ENCODE measurements around the gene ASB7. TPM values are rescaled to one million over a fixed set of nuclear protein-coding genes. Genes with fewer than 3 reads are reported as not detected.

ASB7 gene
- total and polyA plus RNA-seq, 2 experiments from 2014 or later: 4.1 to 13.9 TPM

DNA sequence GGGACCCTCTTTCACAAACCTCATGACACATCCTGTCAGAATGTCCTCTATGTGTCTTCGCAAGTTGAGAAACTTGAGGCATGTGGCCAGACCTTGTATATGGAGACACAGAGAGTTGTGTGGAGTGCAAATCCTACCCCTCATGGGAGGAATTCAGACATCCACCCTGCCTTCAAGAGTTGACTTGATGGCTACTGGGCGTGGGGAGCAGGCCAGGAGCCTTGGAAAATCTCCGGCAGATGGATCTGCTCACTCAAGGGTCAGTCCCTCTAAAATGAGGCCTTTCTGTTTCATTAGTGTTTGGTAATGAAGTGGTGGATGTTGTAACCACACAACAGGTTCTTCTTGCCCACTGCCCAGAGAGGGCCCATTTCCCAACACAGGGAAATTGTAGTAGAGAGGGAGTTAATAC lies 79.0 kb downstream of the ASB7 start (continued):
- TF ChIP-seq REST (IDR thresholded peaks at IDR 0.05; ENCODE audit: unreplicated experiment) (no peak), STAT1 (IDR thresholded peaks at IDR 0.05; ENCODE audit: unreplicated experiment) (no peak)
- TF ChIP-seq, protein P1, sequence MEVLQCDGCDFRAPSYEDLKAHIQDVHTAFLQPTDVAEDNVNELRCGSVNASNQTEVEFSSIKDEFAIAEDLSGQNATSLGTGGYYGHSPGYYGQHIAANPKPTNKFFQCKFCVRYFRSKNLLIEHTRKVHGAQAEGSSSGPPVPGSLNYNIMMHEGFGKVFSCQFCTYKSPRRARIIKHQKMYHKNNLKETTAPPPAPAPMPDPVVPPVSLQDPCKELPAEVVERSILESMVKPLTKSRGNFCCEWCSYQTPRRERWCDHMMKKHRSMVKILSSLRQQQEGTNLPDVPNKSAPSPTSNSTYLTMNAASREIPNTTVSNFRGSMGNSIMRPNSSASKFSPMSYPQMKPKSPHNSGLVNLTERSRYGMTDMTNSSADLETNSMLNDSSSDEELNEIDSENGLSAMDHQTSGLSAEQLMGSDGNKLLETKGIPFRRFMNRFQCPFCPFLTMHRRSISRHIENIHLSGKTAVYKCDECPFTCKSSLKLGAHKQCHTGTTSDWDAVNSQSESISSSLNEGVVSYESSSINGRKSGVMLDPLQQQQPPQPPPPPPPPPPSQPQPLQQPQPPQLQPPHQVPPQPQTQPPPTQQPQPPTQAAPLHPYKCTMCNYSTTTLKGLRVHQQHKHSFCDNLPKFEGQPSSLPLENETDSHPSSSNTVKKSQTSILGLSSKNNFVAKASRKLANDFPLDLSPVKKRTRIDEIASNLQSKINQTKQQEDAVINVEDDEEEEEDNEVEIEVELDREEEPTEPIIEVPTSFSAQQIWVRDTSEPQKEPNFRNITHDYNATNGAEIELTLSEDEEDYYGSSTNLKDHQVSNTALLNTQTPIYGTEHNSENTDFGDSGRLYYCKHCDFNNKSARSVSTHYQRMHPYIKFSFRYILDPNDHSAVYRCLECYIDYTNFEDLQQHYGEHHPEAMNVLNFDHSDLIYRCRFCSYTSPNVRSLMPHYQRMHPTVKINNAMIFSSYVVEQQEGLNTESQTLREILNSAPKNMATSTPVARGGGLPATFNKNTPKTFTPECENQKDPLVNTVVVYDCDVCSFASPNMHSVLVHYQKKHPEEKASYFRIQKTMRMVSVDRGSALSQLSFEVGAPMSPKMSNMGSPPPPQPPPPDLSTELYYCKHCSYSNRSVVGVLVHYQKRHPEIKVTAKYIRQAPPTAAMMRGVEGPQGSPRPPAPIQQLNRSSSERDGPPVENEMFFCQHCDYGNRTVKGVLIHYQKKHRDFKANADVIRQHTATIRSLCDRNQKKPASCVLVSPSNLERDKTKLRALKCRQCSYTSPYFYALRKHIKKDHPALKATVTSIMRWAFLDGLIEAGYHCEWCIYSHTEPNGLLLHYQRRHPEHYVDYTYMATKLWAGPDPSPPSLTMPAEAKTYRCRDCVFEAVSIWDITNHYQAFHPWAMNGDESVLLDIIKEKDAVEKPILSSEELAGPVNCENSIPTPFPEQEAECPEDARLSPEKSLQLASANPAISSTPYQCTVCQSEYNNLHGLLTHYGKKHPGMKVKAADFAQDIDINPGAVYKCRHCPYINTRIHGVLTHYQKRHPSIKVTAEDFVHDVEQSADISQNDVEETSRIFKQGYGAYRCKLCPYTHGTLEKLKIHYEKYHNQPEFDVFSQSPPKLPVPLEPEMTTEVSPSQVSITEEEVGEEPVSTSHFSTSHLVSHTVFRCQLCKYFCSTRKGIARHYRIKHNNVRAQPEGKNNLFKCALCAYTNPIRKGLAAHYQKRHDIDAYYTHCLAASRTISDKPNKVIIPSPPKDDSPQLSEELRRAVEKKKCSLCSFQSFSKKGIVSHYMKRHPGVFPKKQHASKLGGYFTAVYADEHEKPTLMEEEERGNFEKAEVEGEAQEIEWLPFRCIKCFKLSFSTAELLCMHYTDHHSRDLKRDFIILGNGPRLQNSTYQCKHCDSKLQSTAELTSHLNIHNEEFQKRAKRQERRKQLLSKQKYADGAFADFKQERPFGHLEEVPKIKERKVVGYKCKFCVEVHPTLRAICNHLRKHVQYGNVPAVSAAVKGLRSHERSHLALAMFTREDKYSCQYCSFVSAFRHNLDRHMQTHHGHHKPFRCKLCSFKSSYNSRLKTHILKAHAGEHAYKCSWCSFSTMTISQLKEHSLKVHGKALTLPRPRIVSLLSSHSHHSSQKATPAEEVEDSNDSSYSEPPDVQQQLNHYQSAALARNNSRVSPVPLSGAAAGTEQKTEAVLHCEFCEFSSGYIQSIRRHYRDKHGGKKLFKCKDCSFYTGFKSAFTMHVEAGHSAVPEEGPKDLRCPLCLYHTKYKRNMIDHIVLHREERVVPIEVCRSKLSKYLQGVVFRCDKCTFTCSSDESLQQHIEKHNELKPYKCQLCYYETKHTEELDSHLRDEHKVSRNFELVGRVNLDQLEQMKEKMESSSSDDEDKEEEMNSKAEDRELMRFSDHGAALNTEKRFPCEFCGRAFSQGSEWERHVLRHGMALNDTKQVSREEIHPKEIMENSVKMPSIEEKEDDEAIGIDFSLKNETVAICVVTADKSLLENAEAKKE (CRISPR knock-in tag; IDR thresholded peaks at IDR 0.05): no peak

- DNase-seq (ENCODE audit: low spot score): no peak
- Histone ChIP-seq H3K27me3 (ENCODE audit: insufficient read depth) (no peaks in the 10 kb centered on the region), H3K4me3 (no peak overlapping the region), H3K4me1 (ENCODE audit: insufficient read depth) (no peaks in the 10 kb centered on the region), H3K9me2 (ENCODE audit: insufficient read depth) (no peaks in the 10 kb centered on the region), H2AFZ (no peak overlapping the region), H3K4me2 (no peak overlapping the region), H3K36me3 (ENCODE audit: insufficient read depth) (no peaks in the 10 kb centered on the region; the same call in 1 of the 2 replicates), H3F3A (replicated peaks; ENCODE audit: low read depth) (no peaks in the 10 kb centered on the region), H4K20me1 (replicated peaks; ENCODE audit: insufficient read depth) (no peaks in the 10 kb centered on the region), H3K79me2 (replicated peaks; ENCODE audit: insufficient read depth) (no peaks in the 10 kb centered on the region), H3K27ac (ENCODE audit: low read depth) (no peak overlapping the region)
- Mint-ChIP-seq H3K27me3 (ENCODE audit: insufficient read depth, low read depth, poor library complexity) (no peaks in the 10 kb centered on the region), H3K9me3 (peaks cover 46% of the 10 kb centered on the region), H3K4me3 (no peak overlapping the region), H3K4me1 (peaks cover under 1% of the 10 kb centered on the region; the same call in 1 of the 3 replicates), H3K27ac (no peak overlapping the region), H3K36me3 (ENCODE audit: low read depth) (peaks cover 19% of the 10 kb centered on the region; the same call in 2 of the 3 replicates)
- no peak for ATAC-seq
- TF ChIP-seq STAT1 (IDR thresholded peaks at IDR 0.05; ENCODE audit: unreplicated experiment): no peak
- TF ChIP-seq REST (IDR thresholded peaks at IDR 0.05; ENCODE audit: unreplicated experiment): no peak
- TF ChIP-seq NANOG (IDR thresholded peaks at IDR 0.05; ENCODE audit: borderline replicate concordance): no peak
- TF ChIP-seq CREB1 (CRISPR knock-in tag; IDR thresholded peaks at IDR 0.05; ENCODE audit: low read depth): no peak
- no peak for TF ChIP-seq JUNB (IDR thresholded peaks at IDR 0.05; ENCODE audit: unreplicated experiment)
- TF ChIP-seq POLR2AphosphoS5 (IDR thresholded peaks at IDR 0.05; ENCODE audit: low read depth): no peak
- no peak for TF ChIP-seq ZNF114 (CRISPR knock-in tag; IDR thresholded peaks at IDR 0.05)
- no peak for TF ChIP-seq EZH2phosphoT487 (IDR thresholded peaks at IDR 0.05; ENCODE audit: unreplicated experiment)
Observed at GRCh38 chr15:100682468-100682867, 80.1 kb downstream of the ASB7 start.

All from GM23338 (cell line).